Hippocampal formation (tissue), 2 donors: ENCODE data around the gene USP13.
"Not testable (repeated sequence)": the region's sequence is repeated elsewhere in the genome, so short reads cannot be mapped to it uniquely, and the experiment has no call there.

Source experiments
- DNase-seq, 2 donors: peaks; one replicate each; lab custom pipeline; 2025; lab: John Stamatoyannopoulos, UW

USP13 gene

DNA sequence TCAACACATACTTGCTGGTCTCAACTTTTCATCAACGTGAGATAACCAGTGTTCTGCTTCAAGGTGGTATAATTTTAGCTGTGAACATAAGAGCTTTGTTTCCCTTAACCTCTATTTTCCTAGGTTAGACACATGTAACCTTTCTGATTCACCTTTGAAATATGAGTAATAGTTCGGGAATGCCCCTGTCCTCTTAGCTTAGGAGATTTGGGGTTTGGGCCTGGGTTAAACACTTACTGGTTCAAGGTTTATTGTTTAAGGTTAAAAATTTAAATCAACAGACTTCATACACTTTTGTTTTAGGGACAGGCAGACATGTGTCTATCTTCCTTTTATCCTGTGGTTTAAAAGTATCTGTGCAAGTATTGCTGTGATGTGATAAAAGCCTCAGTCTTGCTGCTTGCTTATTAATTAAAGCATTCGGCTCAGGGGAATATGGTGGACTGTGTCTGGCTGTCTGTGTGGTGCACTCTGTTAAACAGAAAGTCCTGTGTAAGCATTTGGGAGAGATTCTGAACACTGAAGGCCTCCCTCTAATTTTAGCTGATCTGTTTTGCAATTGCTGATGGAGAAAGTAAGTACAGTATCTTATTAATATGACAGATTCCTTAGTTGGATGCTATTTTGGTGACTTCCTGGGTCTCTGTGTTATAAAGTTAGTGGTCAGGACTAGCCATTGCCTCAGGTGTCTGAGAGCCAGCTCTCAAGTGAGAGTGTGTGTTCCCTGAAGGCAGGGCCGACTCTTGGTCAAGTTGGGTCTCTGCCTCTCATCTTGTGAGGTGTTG, 81.8 kb downstream of the USP13 start:
- no peak for DNase-seq

DNA sequence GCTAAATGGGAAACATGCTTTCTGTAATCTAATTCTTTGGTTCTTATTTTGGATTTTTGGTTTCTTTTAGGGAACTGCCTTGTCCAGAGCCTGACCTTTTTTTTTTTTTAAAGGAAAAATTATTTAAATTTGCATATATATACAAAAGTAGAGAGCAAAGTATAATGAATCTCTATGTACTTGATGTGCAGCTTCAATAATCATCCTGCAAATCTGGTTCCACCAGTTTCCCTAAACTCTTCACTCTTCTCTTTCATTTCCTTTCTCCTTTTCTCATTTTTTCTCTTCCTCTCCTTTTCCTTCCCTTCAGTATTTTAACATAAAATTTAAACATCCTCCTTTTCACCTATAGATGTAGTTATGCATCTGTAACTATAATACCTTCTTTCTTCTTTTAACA, 82.5 kb downstream of the USP13 start:
- no peak for DNase-seq

DNA sequence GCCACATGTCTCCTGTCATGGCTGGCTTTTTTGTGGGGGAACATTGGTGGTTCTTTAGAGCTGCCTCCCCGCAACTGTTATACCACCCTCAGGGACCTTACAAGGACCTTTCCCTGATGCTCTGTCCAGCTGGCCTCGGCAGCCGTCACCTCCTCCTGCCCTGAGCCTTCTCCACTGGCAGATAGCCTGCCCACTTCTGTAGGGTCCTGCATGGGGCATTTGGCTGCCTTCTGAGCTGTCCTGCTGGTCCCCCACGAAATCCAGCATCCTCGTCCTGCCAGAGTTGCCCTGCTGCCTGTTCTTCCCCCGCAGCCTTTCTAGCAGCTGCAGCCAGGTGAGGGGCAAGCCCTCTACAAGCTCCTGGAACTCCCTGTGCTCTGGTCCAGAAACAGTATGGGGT, 86.2 kb downstream of the USP13 start:
- DNase-seq: no peak

DNA sequence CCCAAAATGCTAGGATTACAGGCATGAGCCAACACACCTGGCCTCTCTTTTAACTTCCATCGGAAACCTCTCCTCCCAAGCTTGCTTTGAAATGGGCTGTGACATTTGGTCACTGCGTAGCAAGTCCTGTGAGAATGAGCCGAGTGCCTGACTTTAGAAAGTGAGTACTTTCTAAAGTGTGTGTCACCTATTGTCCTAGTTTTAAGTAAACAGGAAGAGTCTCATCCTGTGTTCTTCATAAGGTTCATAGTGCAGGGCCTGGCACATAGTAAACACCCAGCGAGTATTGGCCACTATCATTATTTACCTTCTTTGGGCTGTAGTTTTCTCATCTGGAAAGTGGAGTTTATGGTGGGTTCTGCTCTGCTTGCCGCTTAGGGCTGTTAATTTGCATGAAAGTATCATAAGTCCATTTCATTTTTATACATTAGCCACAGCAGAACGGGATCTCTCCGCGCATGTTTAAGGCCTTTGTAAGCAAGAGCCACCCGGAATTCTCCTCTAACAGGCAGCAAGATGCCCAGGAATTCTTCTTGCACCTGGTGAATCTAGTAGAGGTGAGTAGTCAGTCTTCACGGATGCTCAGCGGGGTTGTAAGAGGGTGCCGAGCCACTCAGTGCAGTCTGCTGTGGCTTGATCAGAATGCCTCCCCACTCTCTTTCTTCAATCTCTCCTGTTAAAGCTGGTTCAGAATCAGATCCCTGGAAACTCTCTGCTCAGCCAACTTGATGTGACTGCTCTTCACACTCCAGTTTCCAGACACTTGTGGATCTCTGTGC, 87.2 kb downstream of the USP13 start:
- no peak for DNase-seq

DNA sequence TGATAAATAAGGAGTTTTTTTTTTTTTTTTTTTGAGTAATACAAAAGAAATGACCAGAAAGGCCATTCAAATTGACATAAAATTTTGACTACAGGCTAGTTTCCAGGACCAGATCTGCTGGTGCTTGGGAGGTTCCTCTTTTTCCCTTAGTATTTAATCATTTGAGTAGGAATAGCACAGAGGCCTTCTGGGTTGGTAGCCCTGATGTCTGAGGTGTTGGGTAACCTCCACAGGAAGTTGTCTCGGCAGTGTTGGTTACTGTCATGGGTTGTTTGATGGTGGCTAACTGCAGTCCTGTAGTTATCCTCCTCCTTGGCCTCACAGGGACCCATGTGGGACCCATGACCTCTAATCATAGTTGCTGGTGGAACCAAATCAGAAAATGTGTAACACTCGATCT, 91.1 kb downstream of the USP13 start:
- DNase-seq: no peak

DNA sequence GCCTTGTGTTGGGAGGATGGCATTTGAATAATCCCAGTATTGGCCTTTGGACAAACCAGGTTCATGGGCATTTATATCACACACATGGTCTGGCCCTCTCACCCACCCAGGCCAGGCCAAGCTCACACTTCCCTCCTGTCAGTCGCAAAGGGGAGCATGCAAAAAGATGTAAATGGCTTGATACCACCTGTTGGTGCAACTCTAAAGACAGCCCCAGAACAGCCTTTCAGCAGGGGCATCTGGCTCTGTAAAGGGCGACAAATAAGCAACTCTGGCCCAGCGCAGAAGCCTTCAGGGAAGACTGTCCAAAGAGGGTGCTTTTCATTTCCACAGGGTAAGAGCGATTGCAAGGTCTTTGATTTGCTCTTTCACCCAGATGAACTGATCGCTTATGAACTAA, 91.8 kb downstream of the USP13 start:
- no peak for DNase-seq

DNA sequence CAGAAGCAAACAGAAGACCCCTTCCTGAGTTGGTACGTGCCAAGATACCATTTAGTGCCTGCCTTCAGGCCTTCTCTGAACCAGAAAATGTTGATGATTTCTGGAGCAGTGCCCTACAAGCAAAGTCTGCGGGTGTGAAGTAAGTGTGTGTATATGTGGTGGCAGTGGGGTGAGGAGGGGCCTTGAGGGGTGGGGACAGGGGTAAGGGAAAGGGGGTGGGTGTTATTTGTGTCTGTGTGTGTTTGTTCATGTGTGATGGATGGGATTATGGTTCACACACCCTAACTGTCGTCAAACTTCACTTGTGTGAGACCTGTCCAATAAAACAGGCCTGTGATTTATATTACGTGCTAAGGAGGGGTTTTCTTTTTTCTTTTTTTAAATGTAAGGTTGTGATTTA, 92.2 kb downstream of the USP13 start:
- DNase-seq: no peak

DNA sequence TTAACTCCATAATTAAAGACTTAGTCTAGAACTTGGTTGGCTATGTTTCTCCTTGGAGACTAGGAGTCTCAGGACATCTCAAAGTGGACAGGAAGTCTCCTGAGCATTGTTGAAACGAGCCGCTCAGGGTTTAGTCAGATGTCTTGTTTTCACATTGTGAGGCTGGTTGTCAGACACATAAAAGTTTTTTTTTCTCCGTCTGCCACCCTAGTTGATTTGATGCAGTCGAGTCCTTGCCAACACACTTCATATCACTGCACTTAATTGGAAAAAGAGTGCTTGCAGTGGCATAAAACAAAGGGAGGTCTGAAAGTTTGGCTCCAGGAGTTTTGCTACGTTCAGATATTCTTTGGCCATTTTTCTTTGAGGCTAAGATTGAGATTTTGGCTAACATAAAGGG, 92.9 kb downstream of the USP13 start:
- DNase-seq: no peak

DNA sequence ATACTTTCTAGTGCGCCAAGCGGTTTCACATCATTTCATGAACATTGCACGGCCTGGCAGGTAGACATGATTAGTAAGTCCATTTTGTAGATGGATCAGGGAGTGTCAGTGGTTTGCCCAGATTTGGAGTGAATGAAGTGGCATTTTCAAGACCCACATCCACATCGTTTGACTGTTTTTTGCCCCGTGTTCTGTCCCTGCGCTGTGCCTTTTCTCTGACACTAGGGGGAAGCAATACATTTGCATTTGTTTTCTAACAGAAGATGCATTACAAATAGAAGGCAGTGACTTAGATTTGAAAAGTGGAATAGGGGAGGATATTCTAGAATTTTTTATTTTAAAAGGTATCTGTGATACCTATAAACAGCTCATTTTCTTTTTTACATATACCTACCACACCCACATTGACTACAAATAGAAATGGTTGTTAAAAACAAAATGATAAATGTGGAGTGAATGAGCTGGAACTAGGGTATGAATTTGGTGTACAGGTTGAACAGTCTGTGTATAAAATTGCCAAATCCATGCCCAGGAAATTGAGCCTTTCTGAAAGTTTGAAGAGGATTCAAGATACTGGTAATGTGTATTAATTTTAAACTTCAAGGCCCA, 98.0 kb downstream of the USP13 start:
- peak in 1 of 2 donors; percentile 32 for DNase-seq

DNA sequence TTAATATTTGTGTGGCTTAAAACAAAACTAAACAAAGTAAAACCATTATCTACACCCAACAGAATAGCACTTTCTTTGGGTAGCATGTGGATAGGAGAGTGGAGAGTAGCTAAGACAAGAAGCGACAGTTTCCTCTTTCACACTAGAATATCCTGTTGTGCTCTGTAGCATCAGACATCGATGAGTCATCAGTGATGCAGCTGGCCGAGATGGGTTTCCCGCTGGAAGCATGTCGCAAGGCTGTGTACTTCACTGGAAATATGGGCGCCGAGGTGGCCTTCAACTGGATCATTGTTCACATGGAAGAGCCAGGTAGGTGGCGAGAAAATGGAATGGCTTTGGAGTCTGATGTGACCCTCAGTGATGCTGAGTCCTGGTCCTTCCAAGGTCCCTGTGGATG, 108.1 kb downstream of the USP13 start:
- no peak for DNase-seq

DNA sequence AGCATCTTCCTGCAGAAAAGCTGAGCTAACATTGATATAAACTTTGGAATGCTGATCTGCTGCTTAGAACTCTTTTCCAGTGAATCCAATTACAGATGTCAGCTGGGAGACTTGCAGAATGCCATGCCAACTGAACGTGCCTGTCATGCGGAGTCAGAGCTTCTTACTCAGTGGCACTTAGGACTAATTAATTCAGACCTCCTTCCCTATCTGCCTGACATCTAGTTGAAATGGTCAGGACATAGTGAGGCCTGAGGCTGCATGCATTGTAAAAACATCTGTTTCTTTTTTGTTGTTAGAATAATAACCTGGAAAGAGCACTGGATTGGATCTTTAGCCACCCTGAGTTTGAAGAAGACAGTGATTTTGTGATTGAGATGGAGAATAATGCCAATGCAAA, 112.6 kb downstream of the USP13 start:
- no peak for DNase-seq

DNA sequence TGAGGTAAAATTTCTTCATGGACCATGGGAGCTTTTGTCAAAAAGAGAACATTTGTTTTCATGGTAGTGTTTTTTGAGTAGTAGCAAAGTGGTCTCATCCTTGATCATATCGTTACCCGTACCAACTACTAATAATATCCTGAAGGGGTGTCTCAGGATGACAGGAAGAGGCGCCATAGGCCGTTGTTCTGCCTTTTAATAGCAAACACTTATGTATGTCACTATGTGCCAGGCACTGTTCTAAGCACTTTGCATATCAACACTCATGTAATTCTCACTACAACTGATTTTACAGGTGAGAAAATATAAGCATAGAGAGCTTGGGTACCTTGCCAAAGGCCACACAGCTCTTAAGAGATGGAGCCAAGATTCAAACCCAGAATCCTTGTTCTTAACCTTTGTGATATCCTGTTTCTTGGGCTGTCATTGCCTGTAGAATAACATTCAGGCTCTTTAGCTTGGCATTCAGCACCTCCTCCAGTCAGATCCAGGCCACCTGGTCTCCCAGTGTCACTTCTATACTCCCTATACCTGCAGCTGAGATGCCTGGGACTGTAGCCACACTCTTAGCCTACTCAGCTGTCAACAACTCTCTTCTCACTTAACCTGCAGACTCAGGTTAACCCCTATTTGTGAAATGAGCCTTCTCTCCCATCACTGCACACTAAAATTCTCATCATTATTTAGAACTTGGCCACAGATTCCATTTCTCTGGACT, 113.7 kb downstream of the USP13 start:
- no peak for DNase-seq

DNA sequence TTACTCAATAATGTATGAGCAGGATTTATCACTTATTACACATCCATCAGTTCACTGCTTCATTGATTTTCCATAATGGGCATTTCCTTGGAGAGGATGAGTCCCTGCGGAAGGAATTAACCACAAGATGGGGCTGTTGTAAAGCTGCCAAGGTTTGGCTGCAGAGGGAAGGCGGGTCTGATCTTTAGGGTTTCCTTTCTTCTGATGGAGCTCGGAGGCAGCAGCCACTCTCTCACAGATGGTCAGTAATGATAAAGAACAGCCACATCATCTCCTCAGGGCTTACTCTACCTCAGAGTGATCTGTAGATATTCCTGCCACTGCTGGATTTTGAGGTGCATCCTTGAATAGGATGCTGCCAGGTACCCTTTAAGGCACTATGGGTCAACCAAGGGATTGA, 115.2 kb downstream of the USP13 start:
- DNase-seq: peak; percentile 22 to 35

DNA sequence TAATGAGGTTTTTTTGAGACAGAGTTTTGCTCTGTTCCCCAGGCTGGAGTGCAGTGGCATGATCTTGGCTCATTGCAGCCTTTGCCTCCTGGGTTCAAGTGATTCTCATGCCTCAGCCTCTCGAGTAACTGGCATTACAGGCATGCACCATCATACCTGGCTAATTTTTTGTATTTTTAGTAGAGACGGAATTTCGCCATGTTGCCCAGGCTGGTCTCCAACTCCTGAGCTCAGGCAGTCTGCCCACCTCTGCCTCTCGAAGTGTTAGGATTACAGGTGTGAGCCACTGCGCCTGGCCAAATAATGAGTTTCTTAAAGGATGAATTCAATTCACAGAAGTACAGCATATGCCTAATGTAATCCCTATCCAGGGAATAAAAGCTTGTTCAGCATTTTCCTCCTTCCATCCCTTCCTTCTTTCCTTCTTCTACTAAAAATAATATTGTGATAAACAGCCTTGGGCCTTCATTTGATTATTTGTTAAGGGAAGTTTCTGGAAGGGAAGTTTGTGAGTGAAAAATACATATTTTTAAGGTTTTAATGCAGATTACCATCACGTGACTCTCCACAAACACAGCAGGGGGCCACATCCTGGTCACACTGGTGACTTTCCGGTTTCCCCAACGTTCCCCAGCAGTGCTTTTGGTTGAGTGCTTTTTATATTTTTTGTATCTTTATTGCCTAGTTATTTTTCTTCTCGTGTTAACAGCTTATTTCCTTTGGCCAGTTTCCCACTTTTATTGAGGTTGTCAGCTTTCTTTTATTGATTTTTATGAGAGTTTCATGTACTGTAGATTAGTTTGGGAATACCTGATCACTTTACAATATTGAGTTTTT, 116.8 kb downstream of the USP13 start:
- no peak for DNase-seq

DNA sequence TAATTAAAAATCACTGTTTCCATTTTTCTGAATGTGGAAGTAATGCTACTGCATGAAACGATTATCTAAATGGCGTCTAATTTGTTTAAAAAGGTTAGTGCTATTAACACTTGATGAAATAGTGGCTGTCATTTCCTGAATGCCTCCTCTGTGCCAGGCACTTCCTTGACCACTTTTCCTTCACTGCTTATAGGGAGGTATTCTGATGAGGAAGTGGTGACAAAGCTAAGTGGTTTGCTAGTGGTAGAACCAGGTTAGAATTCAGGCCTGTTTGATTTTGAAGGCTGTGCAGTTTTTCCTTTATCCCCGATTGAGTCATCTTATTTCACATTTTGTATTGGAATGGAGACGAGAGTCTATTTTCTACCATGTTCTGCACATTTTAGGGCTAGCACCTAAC, 119.0 kb downstream of the USP13 start:
- DNase-seq: no peak

DNA sequence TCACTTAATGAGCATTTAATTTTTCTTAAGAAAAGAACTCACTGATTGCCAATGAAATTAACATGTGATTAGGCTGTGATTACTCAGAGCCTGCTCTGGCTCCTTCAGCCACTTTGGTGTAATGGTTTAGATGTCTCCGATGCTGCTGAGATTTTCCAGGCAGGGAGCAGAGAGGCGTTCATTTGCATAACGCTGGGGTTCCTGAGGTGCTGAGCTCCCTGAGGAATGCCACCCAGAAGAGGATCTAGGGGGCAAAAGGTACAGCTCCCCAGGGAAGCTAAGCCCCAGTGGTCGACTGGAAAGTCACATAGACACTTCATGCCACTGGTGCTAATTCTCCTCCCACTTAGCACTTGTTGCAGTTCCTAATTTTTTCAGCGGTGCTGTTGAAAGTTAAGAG, 119.5 kb downstream of the USP13 start:
- DNase-seq: no peak

DNA sequence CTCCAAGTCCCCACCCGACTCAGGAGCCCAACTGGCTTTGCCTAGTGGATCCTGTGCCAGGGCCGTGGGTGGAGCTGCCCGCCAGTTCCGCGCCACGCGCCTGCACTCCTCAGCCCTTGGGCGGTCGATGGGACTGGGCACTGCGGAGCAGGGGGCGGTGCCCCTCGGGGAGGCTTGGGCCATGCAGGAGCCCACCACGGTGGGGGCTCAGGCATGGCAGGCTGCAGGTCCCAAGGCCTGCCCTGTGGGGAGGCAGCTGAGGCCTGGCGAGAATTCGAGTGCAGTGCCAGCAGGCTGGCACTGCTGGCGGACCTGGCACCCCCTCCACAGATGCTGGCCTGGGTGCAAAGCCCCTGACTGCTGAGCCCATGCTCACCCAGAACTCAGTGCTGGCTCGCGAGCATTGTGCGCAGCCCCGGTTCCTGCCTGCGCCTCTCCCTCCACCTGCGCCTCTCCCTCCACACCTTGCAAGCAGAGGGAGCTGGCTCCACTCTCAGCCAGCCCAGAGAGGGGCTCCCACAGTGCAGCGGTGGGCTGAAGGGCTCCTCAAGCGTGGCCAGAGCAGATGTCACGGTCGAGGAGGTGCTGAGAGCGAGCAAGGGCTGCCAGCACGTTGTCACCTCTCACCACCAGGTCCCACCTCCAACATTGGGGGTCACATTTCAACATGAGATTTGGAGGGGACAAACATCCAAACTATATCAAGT, 122.7 kb downstream of the USP13 start:
- DNase-seq: no peak

DNA sequence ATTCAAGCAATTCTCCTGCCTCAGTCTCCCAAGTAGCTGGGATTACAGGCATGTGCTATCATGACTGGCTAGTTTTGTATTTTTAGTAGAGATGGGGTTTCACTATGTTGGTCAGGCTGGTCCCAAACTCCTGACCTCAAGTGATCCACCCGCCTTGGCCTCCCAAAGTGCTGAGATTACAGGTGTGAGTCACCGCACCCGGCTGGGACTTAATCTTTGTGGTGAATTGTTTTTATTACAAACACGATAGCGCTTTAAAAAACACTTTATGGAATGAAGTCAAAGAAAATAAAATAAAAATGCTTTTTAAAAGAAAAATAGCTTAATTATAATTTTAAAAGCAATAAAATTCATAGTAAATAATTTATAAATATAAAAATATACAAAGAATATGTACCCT, 130.0 kb downstream of the USP13 start:
- not testable (repeated sequence) for DNase-seq

DNA sequence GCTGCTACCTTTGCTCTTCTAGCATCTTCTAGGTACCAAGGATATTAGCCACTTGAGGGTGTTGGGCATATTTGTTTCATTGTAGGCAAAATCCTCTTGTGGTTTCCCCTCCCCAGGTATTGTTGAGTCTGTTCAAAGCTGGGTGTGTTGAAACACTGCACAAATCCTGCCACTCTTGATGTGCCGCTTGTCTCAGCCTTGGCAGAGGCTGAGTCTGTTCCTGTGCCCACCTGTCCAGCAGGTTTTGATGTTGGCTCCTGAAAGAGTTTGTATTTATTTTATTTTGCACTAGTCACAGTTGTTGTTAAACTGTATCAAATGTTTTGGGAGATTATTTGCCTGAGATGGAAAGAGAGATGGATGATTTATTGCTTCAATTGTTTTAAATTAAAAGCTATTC, 136.2 kb downstream of the USP13 start:
- no peak for DNase-seq

DNA sequence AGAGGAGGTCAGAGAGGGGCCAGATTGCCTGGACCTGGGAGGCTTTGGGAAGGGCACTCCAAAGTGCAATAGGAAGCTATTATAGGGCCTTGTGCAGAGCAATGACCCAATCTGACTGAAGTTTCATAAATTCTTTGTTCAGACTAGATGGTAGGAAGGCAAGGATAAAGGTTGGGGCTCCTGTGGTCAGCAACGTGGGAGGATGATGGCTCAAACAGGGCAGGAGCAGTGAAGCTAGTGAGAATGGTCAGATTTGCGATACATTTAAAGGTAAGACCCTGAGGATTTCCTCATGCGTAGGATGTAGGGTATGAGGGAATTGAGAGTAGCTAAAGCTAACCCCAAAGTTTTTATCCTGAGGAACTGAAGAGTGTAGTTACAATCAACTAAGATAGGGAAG, 139.0 kb downstream of the USP13 start:
- DNase-seq: no peak

DNA sequence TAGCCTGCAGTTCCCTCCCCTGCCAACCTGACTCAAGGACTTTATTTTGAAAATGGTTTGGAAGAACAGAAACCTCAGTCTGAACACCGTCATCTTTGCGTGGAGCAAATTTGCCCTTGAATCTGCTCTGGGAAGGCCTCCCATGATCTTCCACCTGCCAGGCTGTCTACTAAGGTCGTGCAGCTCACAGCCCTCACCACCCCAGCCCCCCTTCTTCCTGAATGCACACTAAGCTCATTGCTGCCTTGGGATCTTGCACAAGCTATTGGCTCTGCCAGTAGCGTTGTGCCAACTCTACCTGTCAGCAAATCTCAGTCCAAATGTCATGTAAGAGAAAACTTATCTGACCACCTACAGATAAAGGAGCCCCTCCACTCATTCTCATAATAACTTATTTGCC, 141.5 kb downstream of the USP13 start:
- no peak for DNase-seq
